ENCODE results near the gene HMGN4.

The HMGN4 gene

GRCh38 chr6:26570027-26570809 is 32.1 kb downstream of the HMGN4 start:
- peak in 1 of 2 experiments; percentile 48 for DNase-seq
- TF ChIP-seq POLR2A (IDR thresholded peaks at IDR 0.05; ENCODE audit: low read length) (no peak), GATA1 (IDR thresholded peaks at IDR 0.05; ENCODE audit: low read depth, low read length) (no peak)

GRCh38 chr6:26571592-26572296 is 33.6 kb downstream of the HMGN4 start:
- peak; percentile 87 to 92 for DNase-seq
- TF ChIP-seq POLR2A (IDR thresholded peaks at IDR 0.05; ENCODE audit: low read length) (no peak), GATA1 (IDR thresholded peaks at IDR 0.05; ENCODE audit: low read depth, low read length) (no peak)

DNA sequence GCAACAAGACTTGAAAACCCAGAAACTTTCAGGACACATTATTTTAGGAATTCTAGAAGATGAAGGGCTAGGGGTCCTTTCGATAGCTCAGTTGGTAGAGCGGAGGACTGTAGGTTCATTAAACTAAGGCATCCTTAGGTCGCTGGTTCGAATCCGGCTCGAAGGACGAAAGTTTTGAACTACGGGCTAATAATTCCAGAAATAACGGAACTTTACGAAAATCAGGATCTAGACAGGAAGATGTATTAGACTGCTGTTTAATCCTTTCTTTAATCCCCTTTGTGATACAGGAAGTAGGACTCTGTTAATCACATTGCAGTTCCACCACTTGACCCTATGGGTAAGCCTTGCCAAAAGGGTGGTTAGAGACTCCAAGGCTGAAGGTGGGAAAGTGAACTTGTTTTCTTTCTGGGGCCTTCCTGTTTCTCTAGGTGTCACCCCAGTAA is 37.4 kb downstream of the HMGN4 start:
- peak; percentile 37 to 42 for DNase-seq

GRCh38 chr6:26576407-26576843 is 38.3 kb downstream of the HMGN4 start:
- no peak for TF ChIP-seq POLR2A (IDR thresholded peaks at IDR 0.05; ENCODE audit: low read length)
- no peak for TF ChIP-seq GATA1 (IDR thresholded peaks at IDR 0.05; ENCODE audit: low read depth, low read length)
- DNase-seq: peak; percentile 61 to 83

More for the DNA sequence above, 37.4 kb downstream of the HMGN4 start:
- TF ChIP-seq GATA1 (IDR thresholded peaks at IDR 0.05; ENCODE audit: low read depth, low read length) (no peak), POLR2A (IDR thresholded peaks at IDR 0.05; ENCODE audit: low read length) (no peak)

DNA sequence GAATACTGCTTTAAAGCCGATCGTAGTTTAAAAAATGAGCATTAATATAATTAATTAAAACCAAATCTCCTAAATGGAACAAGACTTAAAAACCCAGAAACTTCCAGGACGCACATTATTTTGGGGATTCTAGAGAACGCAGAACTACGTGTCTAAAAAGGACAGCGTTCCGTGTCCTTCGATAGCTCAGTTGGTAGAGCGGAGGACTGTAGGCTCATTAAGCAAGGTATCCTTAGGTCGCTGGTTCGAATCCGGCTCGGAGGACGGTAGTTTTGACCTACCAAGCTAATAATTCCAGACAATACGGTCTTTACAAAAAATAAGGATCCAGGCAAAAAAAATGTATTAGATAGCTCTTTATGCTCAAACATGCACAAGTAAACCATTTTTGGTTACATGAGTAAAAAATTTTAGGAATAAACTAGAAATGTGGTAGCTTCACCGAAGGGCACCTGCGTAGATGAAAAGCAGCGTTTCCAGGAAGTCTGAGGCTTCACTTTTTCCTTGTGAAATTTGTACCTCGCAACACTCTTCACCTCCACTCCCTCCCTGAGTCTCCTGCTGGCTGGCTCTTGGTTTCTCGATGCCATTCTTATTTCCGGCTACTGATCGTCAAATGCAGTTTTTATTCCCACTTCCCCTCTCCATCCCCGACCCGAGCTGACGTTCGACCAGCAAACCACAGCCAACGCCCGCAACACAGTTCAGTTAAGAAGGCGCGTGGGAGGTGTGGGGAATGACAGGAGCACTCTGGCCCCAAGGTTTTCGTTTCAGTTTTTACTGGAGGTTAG is 39.0 kb downstream of the HMGN4 start:
- peak; percentile 76 to 82 for DNase-seq

GRCh38 chr6:26577720-26578072 is 39.5 kb downstream of the HMGN4 start:
- DNase-seq: no peak
- TF ChIP-seq POLR2A (IDR thresholded peaks at IDR 0.05; ENCODE audit: low read length) (no peak), GATA1 (IDR thresholded peaks at IDR 0.05; ENCODE audit: low read depth, low read length) (no peak)

More for the DNA sequence above, 39.0 kb downstream of the HMGN4 start:
- TF ChIP-seq POLR2A (IDR thresholded peaks at IDR 0.05; ENCODE audit: low read length) (no peak), GATA1 (IDR thresholded peaks at IDR 0.05; ENCODE audit: low read depth, low read length) (no peak)

DNA sequence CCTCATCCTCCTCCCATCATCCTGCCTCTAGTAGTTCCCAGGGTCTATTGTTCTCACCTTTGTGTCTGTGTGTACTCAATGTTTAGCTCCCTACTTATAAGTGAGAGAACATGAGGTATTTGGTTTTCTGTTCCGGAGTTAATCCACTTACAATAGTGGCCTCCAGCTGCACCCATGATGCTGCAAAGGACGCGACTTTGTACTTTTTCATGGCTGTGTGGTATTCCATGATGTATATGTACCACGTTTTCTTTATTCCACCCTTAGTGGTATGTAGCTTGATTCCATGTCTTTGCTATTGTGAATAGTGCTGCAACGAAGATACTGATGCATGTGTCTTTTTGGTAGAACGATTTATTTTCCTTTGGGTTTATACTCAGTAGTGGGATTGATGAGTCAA is 40.1 kb downstream of the HMGN4 start:
- no peak for TF ChIP-seq GATA1 (IDR thresholded peaks at IDR 0.05; ENCODE audit: low read depth, low read length)
- TF ChIP-seq POLR2A (IDR thresholded peaks at IDR 0.05; ENCODE audit: low read length): no peak
- DNase-seq: no peak

GRCh38 chr6:26578741-26579140 is 40.6 kb downstream of the HMGN4 start:
- TF ChIP-seq GATA1 (IDR thresholded peaks at IDR 0.05; ENCODE audit: low read depth, low read length): no peak
- TF ChIP-seq POLR2A (IDR thresholded peaks at IDR 0.05; ENCODE audit: low read length): no peak
- DNase-seq: no peak

GRCh38 chr6:26581164-26581915 is 43.2 kb downstream of the HMGN4 start:
- TF ChIP-seq POLR2A (IDR thresholded peaks at IDR 0.05; ENCODE audit: low read length) (no peak), GATA1 (IDR thresholded peaks at IDR 0.05; ENCODE audit: low read depth, low read length) (no peak)
- no peak for DNase-seq

DNA sequence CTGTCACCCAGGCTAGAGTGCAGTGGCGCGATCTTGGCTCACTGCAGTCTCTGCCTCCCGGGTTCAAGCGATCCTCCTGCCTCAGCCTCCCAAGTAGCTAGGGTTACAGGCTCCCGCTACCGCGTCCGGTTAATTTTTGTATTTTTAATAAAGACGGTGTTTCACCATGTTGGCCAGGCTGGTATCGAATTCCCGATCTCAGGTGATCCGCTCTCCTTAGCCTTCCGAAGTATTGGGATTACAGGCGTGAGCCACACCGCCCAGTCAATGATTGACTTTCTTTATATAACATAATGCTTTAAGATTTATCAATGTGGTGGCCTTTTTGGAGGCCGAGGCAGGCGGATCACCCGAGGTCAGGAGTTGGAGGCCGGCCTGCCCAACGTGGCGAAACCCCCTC is 50.8 kb downstream of the HMGN4 start:
- DNase-seq: no peak
- TF ChIP-seq POLR2A (IDR thresholded peaks at IDR 0.05; ENCODE audit: low read length): no peak
- TF ChIP-seq GATA1 (IDR thresholded peaks at IDR 0.05; ENCODE audit: low read depth, low read length): no peak

- peak; percentile 48 to 54 for DNase-seq
- TF ChIP-seq POLR2A (IDR thresholded peaks at IDR 0.05; ENCODE audit: low read length): no peak
- no peak for TF ChIP-seq GATA1 (IDR thresholded peaks at IDR 0.05; ENCODE audit: low read depth, low read length)
Observed at GRCh38 chr6:26592649-26593048, 54.5 kb downstream of the HMGN4 start.

DNA sequence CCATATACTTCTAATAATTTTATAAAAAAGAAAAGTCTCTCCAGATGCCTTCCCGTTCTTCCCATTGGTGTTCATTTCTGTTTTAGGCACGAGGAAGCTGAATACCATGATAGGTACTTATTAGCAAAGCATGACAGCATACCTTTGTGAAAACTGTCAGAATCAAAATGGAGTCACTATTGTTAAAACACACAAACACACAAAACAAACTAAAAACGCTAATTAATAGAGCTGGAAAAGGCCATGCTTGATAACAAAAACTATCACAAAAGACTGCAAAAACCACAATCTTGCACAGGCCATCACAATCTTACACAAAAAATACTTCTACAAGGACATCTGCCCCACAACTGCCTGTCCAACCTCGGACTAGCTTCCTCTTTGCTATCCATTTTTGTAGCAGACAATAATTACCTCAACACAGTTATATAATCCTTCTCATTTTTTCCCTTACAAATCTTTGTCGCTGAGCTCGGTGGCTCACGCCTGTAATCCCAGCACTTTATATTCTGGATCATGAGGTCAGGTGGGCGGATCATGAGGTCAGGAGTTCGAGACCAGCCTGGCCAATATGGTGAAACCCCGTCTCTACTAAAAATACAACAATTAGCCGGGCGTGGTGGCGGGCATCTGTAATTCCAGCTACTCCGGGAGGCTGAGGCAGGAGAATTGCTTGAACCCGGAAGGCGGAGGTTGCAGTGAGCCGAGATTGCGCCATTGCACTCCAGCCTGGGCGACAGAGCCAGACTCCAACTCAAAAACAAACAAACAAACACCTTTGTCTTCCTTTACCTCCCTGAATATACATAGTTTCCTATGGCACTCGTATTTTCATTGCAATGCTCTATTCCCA is 55.3 kb downstream of the HMGN4 start:
- TF ChIP-seq GATA1 (IDR thresholded peaks at IDR 0.05; ENCODE audit: low read depth, low read length) (no peak), POLR2A (IDR thresholded peaks at IDR 0.05; ENCODE audit: low read length) (no peak)

More for the DNA sequence above, 55.3 kb downstream of the HMGN4 start:
- DNase-seq: no peak
